ENCODE data around the gene MFSD6.
"Not testable (repeated sequence)": the region's sequence is repeated elsewhere in the genome, so short reads cannot be mapped to it uniquely, and the experiment has no call there.

The MFSD6 gene

GRCh38 chr2:190405070-190405469 is 3.1 kb upstream of the MFSD6 start:
- no peak for DNase-seq (ENCODE audit: low read depth in 2 of 2)

- no peak for DNase-seq (ENCODE audit: low read depth in 2 of 2)
Measured at GRCh38 chr2:190405995-190406394, 2.2 kb upstream of the MFSD6 start.

DNA sequence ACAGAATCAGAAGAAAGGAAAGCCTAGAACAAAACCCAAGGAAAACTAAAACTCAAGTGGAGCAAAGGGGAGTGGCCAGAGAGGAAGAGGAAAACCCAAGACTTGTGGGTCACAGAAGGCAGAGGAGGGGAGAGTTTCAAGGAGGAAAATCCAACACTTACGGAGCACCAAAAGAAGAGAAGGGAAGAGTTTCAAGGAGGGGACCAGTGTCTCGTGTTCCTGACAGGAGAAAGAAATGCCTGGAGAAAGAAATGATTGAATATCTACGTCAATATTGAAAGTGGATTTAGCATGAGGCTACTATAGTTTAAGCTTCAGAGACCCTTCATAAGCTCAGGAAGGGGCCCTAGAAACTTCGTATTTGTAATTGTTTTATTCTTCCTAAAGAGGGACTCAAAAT is 1.4 kb upstream of the MFSD6 start:
- no peak for DNase-seq (ENCODE audit: low read depth in 2 of 2)

GRCh38 chr2:190407246-190407661 is 901 bp upstream of the MFSD6 start:
- peak; percentile 6 to 15 for DNase-seq (ENCODE audit: low read depth in 2 of 2)

GRCh38 chr2:190408538-190409271 is 550 bp downstream of the MFSD6 start:
- DNase-seq (ENCODE audit: low read depth in 2 of 2) = peak; percentile 45 to 58

DNA sequence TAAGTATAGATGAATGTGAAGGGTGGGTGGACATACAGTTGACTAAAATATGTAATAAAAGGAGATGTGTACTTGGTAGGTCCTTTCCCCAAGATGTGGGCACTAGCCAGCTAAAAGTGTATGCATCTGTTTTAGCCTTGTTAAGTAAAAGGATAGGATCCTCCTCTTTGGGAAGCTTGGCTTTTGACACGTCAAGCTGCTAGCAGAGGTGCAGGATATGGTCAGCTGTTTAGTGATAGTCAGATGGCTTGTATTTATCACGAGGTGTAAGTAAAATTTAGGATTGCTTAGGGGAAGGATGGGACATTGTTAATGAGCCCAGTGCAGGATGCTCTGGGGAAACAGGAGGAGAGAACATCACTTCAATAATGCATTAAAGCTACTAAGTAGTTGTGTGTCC is 1.5 kb downstream of the MFSD6 start:
- no peak for DNase-seq (ENCODE audit: low read depth in 2 of 2)

DNA sequence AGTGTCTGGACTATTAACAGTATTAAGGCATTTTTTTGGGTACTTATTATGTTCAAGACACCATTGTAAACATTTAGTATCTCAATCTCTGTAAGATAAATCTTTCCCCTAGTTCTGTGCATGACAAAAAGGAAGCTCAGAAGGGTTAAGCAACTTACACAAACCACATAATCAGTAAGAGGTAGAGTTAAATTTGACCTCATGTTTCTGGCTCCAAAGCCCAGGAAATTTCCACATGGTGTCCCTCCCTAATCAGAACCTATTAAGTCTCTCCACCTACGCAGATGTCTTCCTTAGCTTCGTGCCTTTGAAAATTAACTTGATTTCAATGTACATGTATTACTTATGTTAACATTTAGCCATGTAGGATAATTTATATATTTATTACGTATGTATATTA is 2.0 kb downstream of the MFSD6 start:
- DNase-seq (ENCODE audit: low read depth in 2 of 2) = no peak

DNA sequence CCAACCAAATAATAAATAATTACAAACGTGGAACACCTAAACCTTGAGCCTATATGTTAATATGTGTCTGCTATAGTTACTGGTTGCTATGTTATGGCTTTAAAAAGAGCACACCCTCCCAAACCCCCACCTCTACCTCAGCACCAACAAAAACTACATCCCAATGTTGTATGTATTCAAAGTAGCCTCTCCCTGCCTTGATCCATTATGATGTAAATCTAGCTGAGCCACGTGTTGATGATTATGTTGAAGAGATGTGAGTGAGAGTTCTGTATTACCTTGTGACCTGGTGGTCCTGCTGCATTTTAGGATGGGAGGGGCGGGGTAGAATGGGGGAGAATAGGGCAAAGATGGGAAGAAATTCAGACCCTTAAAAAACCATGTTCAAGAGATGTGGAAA is 4.8 kb downstream of the MFSD6 start:
- no peak for DNase-seq (ENCODE audit: low read depth in 2 of 2)

DNA sequence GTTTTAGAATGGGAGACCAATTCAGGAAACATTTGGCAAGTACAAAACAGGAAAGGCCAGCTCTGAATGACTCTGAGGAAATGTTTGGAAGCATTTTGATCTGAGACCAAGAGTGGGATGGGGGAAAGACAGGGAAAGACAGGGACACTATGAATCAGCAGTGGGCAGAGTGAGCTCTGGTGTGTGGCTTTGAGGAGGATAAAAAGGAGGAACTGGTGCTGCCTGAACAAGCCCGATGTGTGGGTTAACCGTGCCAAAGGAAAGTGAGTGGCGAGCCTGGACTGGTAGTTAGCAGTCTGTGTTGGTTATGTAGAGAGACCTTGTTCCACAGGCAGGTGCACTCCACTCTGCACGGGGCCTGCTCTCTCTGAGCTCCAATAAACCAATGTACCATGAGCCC is 5.3 kb downstream of the MFSD6 start:
- DNase-seq (ENCODE audit: low read depth in 2 of 2) = no peak

- DNase-seq (ENCODE audit: low read depth in 2 of 2) = no peak
Measured at GRCh38 chr2:190415251-190415650, 7.1 kb downstream of the MFSD6 start.

GRCh38 chr2:190415794-190416775 is 7.9 kb downstream of the MFSD6 start:
- DNase-seq (ENCODE audit: low read depth in 2 of 2) = no peak

GRCh38 chr2:190417045-190417842 is 9.1 kb downstream of the MFSD6 start:
- no peak for DNase-seq (ENCODE audit: low read depth in 2 of 2)

DNA sequence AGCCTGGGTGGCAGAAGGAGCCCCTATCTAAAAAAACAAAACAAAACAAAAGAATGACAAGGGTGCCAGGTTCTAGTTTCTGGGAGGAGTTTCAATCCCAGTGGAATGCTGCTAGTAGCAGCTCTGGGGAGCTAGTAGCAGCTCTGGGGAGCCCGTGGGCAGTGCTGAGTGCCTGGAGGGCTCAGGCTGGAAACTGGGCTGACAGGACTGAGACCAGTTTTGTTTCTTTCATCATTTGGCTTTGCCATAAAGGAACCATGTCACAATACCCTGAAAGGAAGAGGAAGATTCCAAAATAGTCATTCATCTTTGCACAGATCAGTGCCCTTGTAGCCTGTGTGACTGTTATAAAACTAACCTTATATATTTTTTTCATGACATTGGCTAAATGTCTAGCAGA is 10.6 kb downstream of the MFSD6 start:
- DNase-seq (ENCODE audit: low read depth in 2 of 2) = no peak

DNA sequence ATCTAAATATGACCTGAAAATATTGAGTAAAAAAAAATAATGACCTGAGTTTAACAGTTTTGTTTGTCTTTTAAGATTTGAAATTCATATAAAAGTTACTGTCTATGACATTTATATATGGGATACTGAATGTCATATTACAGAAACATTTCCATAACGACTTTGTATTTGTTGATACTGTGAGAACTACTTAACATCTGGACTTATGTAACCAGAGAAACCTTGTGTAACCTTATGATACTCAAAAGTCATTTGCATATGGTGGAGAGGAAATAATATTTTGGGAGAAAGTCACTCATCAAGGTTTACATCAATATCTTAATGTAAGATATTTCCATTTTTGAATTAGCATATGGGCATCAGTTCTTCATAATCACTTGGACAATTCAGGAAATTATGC is 12.6 kb downstream of the MFSD6 start:
- DNase-seq (ENCODE audit: low read depth in 2 of 2) = no peak

DNA sequence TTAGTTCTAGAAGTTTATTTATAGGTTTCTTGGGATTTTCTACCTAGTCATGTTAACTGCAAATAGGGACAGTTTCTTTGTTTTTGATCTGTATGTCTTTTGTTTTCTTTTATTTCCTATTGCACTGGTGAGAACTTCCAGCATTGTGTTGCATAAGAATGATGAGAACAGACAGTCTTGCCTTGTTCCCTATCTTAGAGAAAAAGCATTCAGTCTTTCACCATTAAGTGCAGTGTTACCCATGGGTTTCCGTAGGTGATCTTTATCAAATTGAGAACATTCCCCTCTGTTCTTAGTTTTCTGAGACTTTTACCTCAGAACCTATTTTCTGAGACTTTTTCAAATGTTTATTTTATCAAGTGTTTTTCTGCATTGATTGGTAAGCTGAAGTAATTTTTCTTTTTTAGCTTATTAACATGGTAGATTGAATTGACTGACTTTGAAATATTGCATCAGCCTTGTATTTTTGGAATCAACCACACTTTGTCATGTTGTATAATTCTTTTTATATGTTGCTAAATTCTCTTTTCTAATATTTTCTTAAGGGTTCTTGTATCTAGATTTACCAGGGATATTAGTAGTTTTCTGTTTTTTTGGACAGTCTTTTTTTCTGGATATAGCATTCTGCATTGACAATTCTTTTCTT is 17.2 kb downstream of the MFSD6 start:
- DNase-seq (ENCODE audit: low read depth in 2 of 2) = no peak

- DNase-seq (ENCODE audit: low read depth in 2 of 2) = no peak
Measured at GRCh38 chr2:190425883-190426658, 17.9 kb downstream of the MFSD6 start.

- not testable (repeated sequence) for DNase-seq (ENCODE audit: low read depth in 2 of 2)
Measured at GRCh38 chr2:190430866-190431265, 22.7 kb downstream of the MFSD6 start.

DNA sequence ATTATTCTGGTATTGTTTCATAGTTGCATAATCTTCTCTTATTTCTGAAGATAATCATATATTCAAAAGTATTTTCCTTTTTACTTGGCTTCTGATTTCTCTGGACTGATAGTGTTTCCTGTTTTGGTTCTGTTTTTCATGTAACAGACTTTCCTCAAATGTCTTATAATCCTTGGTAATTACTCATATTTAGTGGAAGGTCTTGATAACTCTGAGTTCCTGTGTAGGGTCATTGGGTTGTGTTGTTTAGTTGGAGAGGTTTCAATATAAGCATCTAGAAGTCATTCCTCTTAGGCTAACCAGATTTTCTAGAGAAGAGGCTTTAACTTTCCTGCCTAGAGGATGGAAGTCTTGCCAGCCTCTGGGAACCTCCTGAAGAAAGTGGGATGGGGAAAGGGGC is 23.8 kb downstream of the MFSD6 start:
- no peak for DNase-seq (ENCODE audit: low read depth in 2 of 2)

GRCh38 chr2:190432567-190433231 is 24.5 kb downstream of the MFSD6 start:
- no peak for DNase-seq (ENCODE audit: low read depth in 2 of 2)

- DNase-seq (ENCODE audit: low read depth in 2 of 2) = no peak
Measured at GRCh38 chr2:190435031-190435670, 27.0 kb downstream of the MFSD6 start.
